Measurements from ENCODE around the gene LOXL3. TPM values are rescaled to one million over a fixed set of nuclear protein-coding genes. Genes with fewer than 3 reads are reported as not detected.
A peak's percentile ranks its signal among the peaks of the same experiment; 100 is the strongest.

The LOXL3 gene
- total RNA-seq, 1 donor from 2014 or later, result 0.85 TPM

- DNase-seq, result no peak
Observed at GRCh38 chr2:74526649-74527230, 27.0 kb downstream of the LOXL3 start.

- DNase-seq, result peak; percentile 33
Observed at GRCh38 chr2:74525717-74526648, 27.8 kb downstream of the LOXL3 start, which contains the start of gene DQX1. DQX1 (minus strand) TSS chr2:74526231; CDS start chr2:74525729, 502 bp downstream.

GRCh38 chr2:74524955-74525716 lies 28.6 kb downstream of the LOXL3 start:
- DNase-seq, result no peak

- DNase-seq, result no peak
Observed at GRCh38 chr2:74524005-74524404, 29.7 kb downstream of the LOXL3 start.

GRCh38 chr2:74522516-74522915 lies 31.2 kb downstream of the LOXL3 start:
- DNase-seq, result no peak

GRCh38 chr2:74516650-74517049 lies 37.1 kb downstream of the LOXL3 start:
- DNase-seq, result no peak

GRCh38 chr2:74515981-74516633 lies 37.6 kb downstream of the LOXL3 start:
- peak; percentile 71 for DNase-seq

- no peak for DNase-seq
Observed at GRCh38 chr2:74515271-74515980, 38.3 kb downstream of the LOXL3 start.

GRCh38 chr2:74514368-74515270 lies 39.1 kb downstream of the LOXL3 start, which contains the start of gene TLX2:
TLX2 (plus strand) TSS chr2:74514450; CDS start chr2:74514807, 357 bp downstream.
- peak; percentile 9 for DNase-seq

GRCh38 chr2:74513605-74514367 lies 40.0 kb downstream of the LOXL3 start:
- DNase-seq, result no peak

GRCh38 chr2:74512744-74513604 lies 40.8 kb downstream of the LOXL3 start:
- no peak for DNase-seq

GRCh38 chr2:74511104-74511989 lies 42.4 kb downstream of the LOXL3 start:
- no peak for DNase-seq

- no peak for DNase-seq
Observed at GRCh38 chr2:74510272-74510671, 43.5 kb downstream of the LOXL3 start.

- peak; percentile 30 for DNase-seq
Observed at GRCh38 chr2:74507926-74508520, 45.7 kb downstream of the LOXL3 start.

GRCh38 chr2:74507145-74507925 lies 46.4 kb downstream of the LOXL3 start, which contains the start of gene PCGF1:
PCGF1 (minus strand) TSS chr2:74507695; CDS start chr2:74507668, 27 bp downstream.
- peak; percentile 98 for DNase-seq
